NCI-H187 treated with DMSO at 0.1 percent for 48 hours (cell line): ENCODE results near the gene ZNF528.

Source experiments
- DNase-seq: peaks from one replicate; lab custom pipeline; 2025; lab: John Stamatoyannopoulos, UW

The ZNF528 gene

GRCh38 chr19:52397310-52398080 is at the start of gene ZNF528:
Gene ZNF528 (plus strand): TSS chr19:52397849. CDS start chr19:52402014, 4,165 bp downstream.
- DNase-seq = no peak

GRCh38 chr19:52351512-52351911 is 46.1 kb upstream of the ZNF528 start:
- no peak for DNase-seq

DNA sequence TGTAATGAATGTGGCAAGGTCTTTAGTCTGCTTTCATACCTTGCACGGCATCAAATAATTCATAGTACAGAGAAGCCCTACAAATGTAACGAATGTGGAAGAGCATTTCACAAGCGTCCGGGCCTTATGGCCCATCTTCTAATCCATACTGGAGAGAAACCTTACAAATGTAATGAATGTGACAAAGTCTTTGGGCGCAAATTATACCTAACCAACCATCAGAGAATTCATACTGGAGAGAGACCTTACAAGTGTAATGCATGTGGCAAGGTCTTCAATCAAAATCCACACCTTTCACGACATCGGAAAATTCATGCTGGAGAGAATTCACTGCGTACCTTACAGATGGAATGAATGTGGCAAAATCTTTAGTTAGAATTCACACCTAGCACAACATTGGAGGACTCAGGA is 31.2 kb upstream of the ZNF528 start:
- no peak for DNase-seq

DNA sequence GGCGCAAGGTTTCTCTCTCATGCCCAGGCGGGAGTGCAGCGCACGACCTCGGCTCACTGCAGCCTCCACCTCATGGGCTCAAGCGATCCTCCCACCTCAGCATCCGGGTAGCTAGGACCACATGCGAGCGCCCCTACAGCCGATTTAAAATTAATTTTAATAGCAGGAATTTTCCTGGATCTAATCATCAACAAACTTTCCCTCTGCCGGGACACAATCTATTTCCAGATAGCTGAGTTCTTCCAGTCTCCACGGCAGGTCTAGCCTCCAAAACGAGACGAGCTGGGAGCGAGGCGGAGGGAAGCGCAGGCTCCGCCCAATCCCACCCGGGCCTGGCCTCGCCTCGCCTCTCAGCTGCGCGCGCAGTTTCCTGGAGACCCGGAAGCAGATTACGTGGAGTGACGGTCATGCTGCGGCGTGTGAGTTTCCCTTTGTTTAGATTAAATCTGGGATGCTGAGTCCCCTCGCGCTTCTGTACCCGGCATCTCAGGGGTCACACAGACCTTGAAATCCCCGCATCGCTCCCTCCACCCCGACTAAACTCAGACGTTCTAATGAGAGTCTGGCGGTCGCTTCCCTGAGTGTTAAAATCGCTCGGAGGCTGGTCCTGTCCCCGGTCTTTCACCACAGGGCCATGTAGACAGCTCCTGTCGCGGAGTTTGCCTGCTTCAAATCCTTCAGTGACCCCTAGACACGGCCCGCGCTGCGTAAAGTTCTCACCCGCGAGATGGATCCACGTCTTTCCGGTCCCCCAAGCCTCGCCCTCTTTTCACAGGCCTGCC is 27.9 kb upstream of the ZNF528 start, which contains the start of gene ZNF880:
Gene ZNF880 (plus strand): TSS at position 365 of the 782 bp plus-strand sequence. CDS start 43 bp downstream, at position 408.
- peak; percentile 45 for DNase-seq

- no peak for DNase-seq
Observed at GRCh38 chr19:52370341-52370710, 27.3 kb upstream of the ZNF528 start.

DNA sequence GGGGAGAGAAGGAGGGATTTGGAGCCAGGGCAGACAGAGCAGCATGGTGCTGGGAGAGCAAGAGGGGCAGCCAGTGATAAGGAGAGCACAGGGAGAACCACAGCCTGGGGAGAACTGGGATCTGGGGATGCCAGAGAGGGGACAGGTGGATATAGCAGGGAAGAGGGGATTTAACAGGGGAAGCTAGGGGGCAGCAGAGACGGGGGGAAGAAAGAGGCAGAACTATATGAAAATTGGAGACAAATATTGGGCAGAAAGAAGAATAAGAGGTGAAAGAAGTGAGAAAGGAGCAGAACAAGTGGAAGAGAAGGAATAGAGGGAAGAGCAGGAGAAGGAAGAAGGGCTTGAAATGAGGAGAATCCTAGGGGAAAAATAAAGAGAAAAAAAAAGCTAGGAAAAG is 6.5 kb upstream of the ZNF528 start:
- no peak for DNase-seq

DNA sequence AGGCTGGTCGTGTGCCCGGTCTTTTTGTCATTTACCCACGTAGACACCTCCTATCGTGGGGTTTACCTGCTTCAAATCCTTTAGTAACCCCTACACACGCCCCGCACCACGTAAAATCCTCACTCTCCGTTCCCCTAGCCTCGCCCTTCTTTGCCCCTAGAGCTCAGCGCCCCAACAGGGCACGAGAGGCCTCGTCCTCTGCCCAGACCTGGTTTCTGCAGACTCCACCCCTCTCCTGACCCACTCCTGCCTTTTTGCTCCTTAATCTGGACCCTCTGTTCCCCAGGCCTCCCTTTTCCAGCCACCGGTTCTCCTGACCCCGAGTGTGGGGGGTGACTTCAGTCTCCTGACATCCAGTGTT is 412 bp downstream of the ZNF528 start:
- DNase-seq = no peak

DNA sequence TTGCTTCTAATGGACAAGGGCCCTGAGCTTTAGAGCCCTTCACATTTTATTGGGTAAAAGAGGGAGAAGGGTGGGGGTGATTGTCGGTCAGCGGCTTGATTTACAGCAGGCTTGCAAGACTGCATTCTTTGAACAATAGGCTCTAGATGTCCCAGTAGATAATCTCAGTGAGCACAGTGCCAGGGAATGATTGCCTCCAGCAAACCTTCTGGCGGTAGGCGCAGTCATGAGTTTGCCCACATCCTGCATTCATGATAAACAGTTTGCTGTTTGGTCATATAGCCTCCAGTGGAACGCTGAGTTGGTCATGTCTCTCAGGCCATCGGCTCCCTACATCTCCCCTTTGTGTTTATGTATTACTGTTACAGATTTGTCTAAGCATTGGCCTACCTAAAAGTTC is 12.6 kb downstream of the ZNF528 start:
- no peak for DNase-seq

DNA sequence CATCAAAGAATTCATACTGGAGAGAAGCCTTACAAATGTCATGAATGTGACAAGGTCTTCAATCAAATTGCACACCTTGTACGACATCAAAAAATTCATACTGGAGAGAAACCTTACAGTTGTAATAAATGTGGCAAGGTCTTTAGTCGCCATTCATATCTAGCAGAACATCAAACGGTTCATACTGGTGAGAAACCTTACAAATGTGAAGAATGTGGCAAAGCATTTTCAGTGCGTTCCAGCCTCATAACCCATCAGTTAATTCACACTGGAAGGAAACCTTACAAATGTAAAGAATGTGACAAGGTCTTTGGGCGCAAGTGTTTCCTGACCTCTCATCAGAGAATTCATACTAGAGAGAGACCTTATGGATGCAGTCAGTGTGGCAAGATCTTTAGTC is 18.1 kb downstream of the ZNF528 start:
- DNase-seq = no peak

DNA sequence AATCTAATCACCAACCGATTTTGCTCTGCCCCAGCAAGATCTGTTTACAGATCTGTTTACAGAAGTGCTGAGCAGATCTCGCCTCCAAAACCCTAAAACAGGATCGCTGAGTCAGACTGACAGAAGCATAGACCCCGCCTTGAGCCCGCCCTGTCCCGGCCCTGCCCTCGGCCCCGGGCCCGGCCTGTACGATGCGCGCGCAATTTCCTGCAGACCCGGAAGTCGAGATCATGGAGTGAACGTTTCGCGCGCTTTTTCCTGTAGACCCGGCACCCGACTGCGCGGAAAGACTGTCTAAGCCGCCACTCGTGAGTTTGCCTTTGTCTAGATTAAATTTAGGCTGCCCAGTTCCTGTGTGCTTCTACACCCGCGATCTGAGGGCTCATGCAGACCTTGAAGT is 31.3 kb downstream of the ZNF528 start, which contains the start of gene ZNF534:
Gene ZNF534 (plus strand): TSS at position 212 of the 400 bp plus-strand sequence. CDS start 2,327 bp downstream, outside the sequence.
- DNase-seq = no peak

- no peak for DNase-seq
Observed at GRCh38 chr19:52442179-52442578, 44.5 kb downstream of the ZNF528 start.

DNA sequence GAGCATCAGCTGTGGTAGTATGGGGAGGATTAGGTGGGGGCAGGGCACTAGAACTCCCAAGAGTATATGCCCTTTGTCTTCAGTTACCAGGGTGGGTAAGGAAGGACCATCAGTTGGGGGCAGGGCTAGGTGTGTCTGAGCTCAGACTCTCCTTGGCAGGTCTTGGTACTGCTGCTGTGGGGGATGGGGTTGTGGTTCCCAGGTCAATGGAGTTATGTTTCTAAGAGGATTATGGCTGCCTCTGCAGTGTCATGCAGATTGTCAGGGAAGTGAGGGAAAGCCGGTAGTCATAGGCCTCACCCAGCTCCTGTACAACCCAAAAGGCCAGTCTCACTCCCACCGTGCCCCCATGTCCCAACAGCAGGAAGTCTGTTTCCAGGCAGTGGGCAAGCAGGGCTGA is 46.9 kb downstream of the ZNF528 start:
- DNase-seq = no peak

- no peak for DNase-seq
Observed at GRCh38 chr19:52451241-52451640, 53.6 kb downstream of the ZNF528 start.

GRCh38 chr19:52453324-52454094 is 55.9 kb downstream of the ZNF528 start, which contains the start of gene ZNF578:
Gene ZNF578 (plus strand): TSS chr19:52453553. CDS start chr19:52501846, 48,293 bp downstream.
- DNase-seq = no peak

DNA sequence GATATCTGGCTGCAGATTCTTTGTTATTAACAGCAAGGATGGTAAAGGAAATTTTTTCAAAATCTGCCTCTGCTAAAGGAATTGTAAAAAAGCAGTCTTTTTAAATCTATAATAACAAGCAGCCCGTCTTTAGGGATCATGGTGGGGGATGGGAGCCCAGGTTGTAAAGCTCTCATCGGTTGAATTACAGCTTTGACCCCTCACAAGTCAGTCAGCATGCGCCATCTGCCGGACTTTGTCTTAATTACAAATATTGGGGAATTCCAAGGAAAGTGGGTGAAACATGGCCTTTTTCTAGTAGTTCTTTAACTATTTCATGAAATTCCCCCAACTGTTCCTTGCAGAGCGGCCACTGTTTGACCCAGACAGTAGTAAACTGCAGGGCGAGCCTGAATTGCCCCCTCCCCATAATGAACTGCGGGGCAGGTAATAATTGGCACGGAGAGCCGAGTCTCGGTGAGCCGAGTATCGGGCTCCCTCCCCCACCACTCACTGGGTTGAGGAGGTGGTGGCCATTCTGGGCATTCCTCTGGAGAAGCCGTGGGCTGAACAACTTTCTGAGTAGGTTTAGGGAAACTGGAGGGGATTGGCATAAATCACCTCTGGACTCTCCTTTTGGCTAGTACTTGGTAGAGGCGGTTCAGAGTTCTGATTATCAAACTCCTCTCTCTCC is 67.3 kb downstream of the ZNF528 start:
- peak; percentile 3 for DNase-seq
